Colonic mucosa (tissue), 4 donors: ENCODE results near the gene SMU1. TPM values are rescaled to one million over a fixed set of nuclear protein-coding genes. Genes with fewer than 3 reads are reported as not detected.
"Not testable (repeated sequence)": the region's sequence is repeated elsewhere in the genome, so short reads cannot be mapped to it uniquely, and the experiment has no call there.

Experiments used
- DNase-seq: peaks from one replicate; pipeline ENCODE4 v3.0.0-alpha.2; 2020
- H3K27ac ChIP-seq: fragments of 200-600 bp; one replicate; pipeline ENCODE4 v1.8.0; 2021
- H3K27me3 ChIP-seq: fragments of 200-600 bp; one replicate; pipeline ENCODE4 v1.8.0; 2021
- H3K36me3 ChIP-seq: fragments of 200-600 bp; one replicate; pipeline ENCODE4 v1.8.0; 2021
- H3K4me1 ChIP-seq: fragments of 200-600 bp; one replicate; pipeline ENCODE4 v1.8.0; 2021; ENCODE audit warnings: mild to moderate bottlenecking
- H3K4me3 ChIP-seq: fragments of 200-600 bp; one replicate; pipeline ENCODE4 v1.8.0; 2021
- H3K9ac ChIP-seq, 2 donors: one replicate each; pipeline ENCODE4 v1.7.0; 2013; ENCODE audit warnings: control low read depth in 2 of 2, low read depth in 2 of 2, low read length in 2 of 2
- H3K9me3 ChIP-seq: fragments of 200-600 bp; one replicate; pipeline ENCODE4 v1.8.0; 2021
- CTCF ChIP-seq: fragments of 200-600 bp; IDR thresholded peaks from one replicate; pipeline ENCODE4 v1.8.0; 2022; ENCODE audit warnings: antibody characterized with exemption, mild to moderate bottlenecking
- intact Hi-C: fragments of 100-400 bp; cut with DNase I; formaldehyde crosslinking; loops from one replicate; pipeline ENCODE4 v1.14.1; 2022
- total RNA-seq, 2 donors: library from RNA; stranded (reverse); fragmentation: NEBNext Ultra II Directional in 1 of 2; extraction: Animal tissue kit (Norgen Biotek cat#: 25700) in 1 of 2; gene quantifications; one replicate each; pipeline ENCODE4 v1.2.1, GENCODE V29; 2021
- donor health status: healthy.
- donor health status: DM: no; HTN: no; CAD: no.
- donor health status: DM: no; HTN: no; CAD: no.

SMU1 gene
- total RNA-seq, 2 donors from 2014 or later: 17.4 to 18.7 TPM

DNA sequence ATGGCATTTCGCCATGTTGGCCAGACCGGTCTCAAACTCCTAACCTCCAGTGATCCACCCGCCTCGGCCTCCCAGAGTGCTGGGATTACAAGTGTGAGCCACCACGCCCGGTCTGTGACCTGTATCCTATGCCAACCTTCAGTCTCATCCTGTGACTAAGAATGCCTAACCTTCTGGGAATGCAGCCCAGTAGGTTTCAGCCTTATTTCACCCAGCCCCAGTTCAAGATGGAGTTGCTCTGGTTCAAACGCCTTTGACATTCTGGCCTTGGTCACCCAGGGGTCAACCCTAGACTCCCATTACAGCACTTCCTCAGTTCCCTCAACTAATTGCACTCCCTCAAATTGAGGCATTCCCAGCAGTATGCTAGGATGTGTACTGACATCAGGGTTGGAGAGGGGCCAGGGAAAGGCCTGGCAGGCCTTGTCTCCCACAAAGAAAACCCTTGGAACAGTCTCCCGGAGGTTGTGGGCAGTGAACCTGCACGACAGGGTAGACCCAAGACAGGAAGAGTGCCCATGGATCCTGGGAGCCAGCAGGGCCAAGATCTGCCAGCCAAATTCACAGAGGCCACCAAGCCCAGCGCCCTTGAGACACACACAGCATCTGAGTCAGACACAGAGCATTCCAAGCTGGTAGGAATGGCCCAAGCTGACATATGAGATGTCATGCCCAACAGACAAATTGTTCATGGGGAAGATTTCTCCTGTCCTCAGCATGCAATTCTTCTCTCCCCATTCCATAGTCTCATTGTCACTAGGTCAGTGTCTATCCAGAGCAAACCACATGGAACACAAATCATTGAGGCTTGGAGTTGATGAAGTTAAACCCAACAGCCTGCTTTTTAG lies 24.9 kb upstream of the SMU1 start:
- H3K27ac ChIP-seq: no peak overlapping the region

GRCh38 chr9:33099754-33100153 lies 23.3 kb upstream of the SMU1 start:
- Histone ChIP-seq H3K27me3 (no peaks in the 10 kb centered on the region), H3K27ac (no peak overlapping the region), H3K9ac (no peak overlapping the region), H3K36me3 (no peaks in the 10 kb centered on the region), H3K4me1 (no peaks in the 10 kb centered on the region), H3K9me3 (no peaks in the 10 kb centered on the region), H3K4me3 (no peak overlapping the region)
- no peak for DNase-seq
- intact Hi-C loops: no loop called here
- no peak for TF ChIP-seq CTCF

More for the DNA sequence above, 24.9 kb upstream of the SMU1 start:
- TF ChIP-seq CTCF: no peak
- no peaks in the 10 kb centered on the region for H3K36me3 ChIP-seq
- no peak for DNase-seq
- H3K9ac ChIP-seq: no peak overlapping the region
- H3K27me3 ChIP-seq: no peaks in the 10 kb centered on the region
- H3K4me3 ChIP-seq: no peak overlapping the region
- H3K9me3 ChIP-seq: no peaks in the 10 kb centered on the region
- intact Hi-C loops: no loop called here
- H3K4me1 ChIP-seq: no peaks in the 10 kb centered on the region

DNA sequence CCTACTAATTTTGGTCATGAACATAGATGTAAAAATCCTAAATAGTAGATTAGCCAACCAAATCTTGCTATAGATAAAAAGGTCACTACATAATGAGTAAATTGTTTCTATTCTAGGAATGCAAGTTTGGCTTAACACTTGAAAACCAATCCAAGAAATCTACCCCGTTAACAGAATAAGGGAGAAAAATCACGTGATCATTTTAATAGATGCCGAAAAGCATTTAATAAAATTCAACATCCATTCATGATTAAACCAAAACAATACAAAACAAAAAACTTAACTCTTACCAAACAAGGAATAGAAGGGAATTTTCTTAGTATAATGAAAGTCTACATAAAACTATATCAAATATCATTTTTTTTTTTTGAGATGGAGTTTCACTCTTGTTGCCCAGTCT lies 20.7 kb upstream of the SMU1 start:
- DNase-seq: no peak
- Histone ChIP-seq H3K36me3 (no peaks in the 10 kb centered on the region), H3K27me3 (no peaks in the 10 kb centered on the region), H3K9ac (no peak overlapping the region), H3K9me3 (no peaks in the 10 kb centered on the region), H3K27ac (no peak overlapping the region), H3K4me3 (no peak overlapping the region), H3K4me1 (no peaks in the 10 kb centered on the region)
- TF ChIP-seq CTCF: no peak
- intact Hi-C loops: no loop called here

GRCh38 chr9:33092634-33093033 lies 16.2 kb upstream of the SMU1 start:
- H3K4me1 ChIP-seq: no peaks in the 10 kb centered on the region
- no peak for TF ChIP-seq CTCF

DNA sequence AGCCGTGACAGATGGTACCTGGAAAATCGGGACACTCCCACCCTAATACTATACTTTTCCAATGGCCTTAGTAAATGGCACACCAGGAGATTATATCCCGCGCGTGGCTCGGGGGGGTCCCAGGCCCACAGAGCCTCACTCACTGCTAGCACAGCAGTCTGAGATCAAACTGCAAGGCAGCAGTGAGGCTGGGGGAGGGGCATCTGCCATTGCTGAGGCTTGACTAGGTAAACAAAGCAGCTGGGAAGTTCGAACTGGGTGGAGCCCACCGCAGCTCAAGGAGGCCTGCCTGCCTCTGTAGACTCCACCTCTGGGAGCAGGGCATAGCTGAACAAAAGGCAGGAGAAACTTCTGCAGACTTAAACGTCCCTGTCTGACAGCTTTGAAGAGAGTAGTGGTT lies 9.2 kb upstream of the SMU1 start:
- H3K9me3 ChIP-seq, H3K27me3 ChIP-seq, H3K4me1 ChIP-seq, H3K36me3 ChIP-seq, H3K27ac ChIP-seq, H3K4me3 ChIP-seq, DNase-seq, H3K9ac ChIP-seq, intact Hi-C loops: not testable (repeated sequence)

More at GRCh38 chr9:33092634-33093033, 16.2 kb upstream of the SMU1 start:
- H3K27ac ChIP-seq: no peak overlapping the region
- H3K4me3 ChIP-seq: no peak overlapping the region
- H3K27me3 ChIP-seq: no peaks in the 10 kb centered on the region
- no peaks in the 10 kb centered on the region for H3K9me3 ChIP-seq
- no peak overlapping the region for H3K9ac ChIP-seq
- H3K36me3 ChIP-seq: no peaks in the 10 kb centered on the region
- intact Hi-C loops: no loop called here
- DNase-seq: no peak
